Left lobe of liver (tissue), 2 donors: Measurements from ENCODE around the gene KRTAP5-9. TPM values are rescaled to one million over a fixed set of nuclear protein-coding genes. Genes with fewer than 3 reads are reported as not detected.
"Not testable (repeated sequence)": the region's sequence is repeated elsewhere in the genome, so short reads cannot be mapped to it uniquely, and the experiment has no call there.

Experiments
- ATAC-seq: fragments of 200-7000 bp; cut with Tn5 transposase; one replicate; pipeline ENCODE4 v1.9.1; 2020; ENCODE audit warnings: mild to moderate bottlenecking, moderate library complexity
- DNase-seq: peaks from one replicate; pipeline ENCODE4 v3.0.0-alpha.2; 2020; ENCODE audit warnings: low spot score
- total RNA-seq: library from RNA; stranded (reverse); gene quantifications from one replicate; pipeline ENCODE4 v1.2.1, GENCODE V29; 2021
- donor health status: DM: no; HTN: no; CAD: no; lungs with moderate emphysema.
- donor health status: DM: no; HTN: yes; CAD: no.

The KRTAP5-9 gene
- total RNA-seq, 1 donor from 2014 or later, result 0.30 TPM

GRCh38 chr11:71580057-71581003 is 32.1 kb downstream of the KRTAP5-9 start:
- ATAC-seq (peak; percentile 98), DNase-seq (peak; percentile 71)

GRCh38 chr11:71581826-71582225 is 33.6 kb downstream of the KRTAP5-9 start:
- ATAC-seq (no peak), DNase-seq (no peak)

GRCh38 chr11:71582309-71582895 is 34.2 kb downstream of the KRTAP5-9 start, which contains the start of gene KRTAP5-11:
TSS of gene KRTAP5-11 (minus strand) at chr11:71582875. CDS start at chr11:71582837, 38 bp downstream.
- DNase-seq (no peak), ATAC-seq (no peak)

GRCh38 chr11:71582969-71583368 is 34.7 kb downstream of the KRTAP5-9 start:
- not testable (repeated sequence) for DNase-seq, ATAC-seq

GRCh38 chr11:71585673-71586072 is 37.5 kb downstream of the KRTAP5-9 start:
- not testable (repeated sequence) for ATAC-seq, DNase-seq

GRCh38 chr11:71588314-71588713 is 40.1 kb downstream of the KRTAP5-9 start:
- ATAC-seq, DNase-seq: not testable (repeated sequence)

GRCh38 chr11:71588822-71589545 is 40.8 kb downstream of the KRTAP5-9 start:
- not testable (repeated sequence) for DNase-seq, ATAC-seq

- not testable (repeated sequence) for DNase-seq, ATAC-seq
Observed at GRCh38 chr11:71589546-71589920, 41.3 kb downstream of the KRTAP5-9 start.

Other genes starting within 250 kb of the KRTAP5-9 start
- gene DHCR7, start 100.0 kb upstream of the KRTAP5-9 start, total RNA-seq, result 136 TPM
- gene NADSYN1, start 95.2 kb upstream of the KRTAP5-9 start, total RNA-seq, result 39.7 TPM
- gene KRTAP5-7, start 21.2 kb upstream of the KRTAP5-9 start, total RNA-seq, result not detected
- 0.25 TPM for gene KRTAP5-8, start 10.4 kb upstream of the KRTAP5-9 start, total RNA-seq
- 0.15 TPM for gene KRTAP5-10, start 17.1 kb downstream of the KRTAP5-9 start, total RNA-seq
- not detected for gene KRTAP5-11, start 34.5 kb downstream of the KRTAP5-9 start, total RNA-seq